ENCODE data around the gene DCC. TPM values are rescaled to one million over a fixed set of nuclear protein-coding genes. Genes with fewer than 3 reads are reported as not detected.

Gene DCC
- polyA plus RNA-seq, 4 donors, result 9.6 to 35.6 (median 10.8) TPM

- no peak for DNase-seq (ENCODE audit: low read depth in 4 of 4, low spot score in 3 of 4)
Observed at GRCh38 chr18:52486052-52486451, 146.1 kb downstream of the DCC start.

GRCh38 chr18:52489396-52490306 lies 149.7 kb downstream of the DCC start:
- DNase-seq (ENCODE audit: low read depth in 4 of 4, low spot score in 3 of 4), result no peak

- DNase-seq (ENCODE audit: low read depth in 4 of 4, low spot score in 3 of 4), result no peak
Observed at GRCh38 chr18:52496426-52496825, 156.4 kb downstream of the DCC start.

GRCh38 chr18:52499016-52499415 lies 159.0 kb downstream of the DCC start:
- DNase-seq (ENCODE audit: low read depth in 4 of 4, low spot score in 3 of 4), result no peak

GRCh38 chr18:52499644-52500043 lies 159.6 kb downstream of the DCC start:
- DNase-seq (ENCODE audit: low read depth in 4 of 4, low spot score in 3 of 4), result no peak

GRCh38 chr18:52504589-52504988 lies 164.6 kb downstream of the DCC start:
- DNase-seq (ENCODE audit: low read depth in 4 of 4, low spot score in 3 of 4), result no peak

GRCh38 chr18:52510139-52510538 lies 170.1 kb downstream of the DCC start:
- no peak for DNase-seq (ENCODE audit: low read depth in 4 of 4, low spot score in 3 of 4)

- no peak for DNase-seq (ENCODE audit: low read depth in 4 of 4, low spot score in 3 of 4)
Observed at GRCh38 chr18:52518086-52518485, 178.1 kb downstream of the DCC start.

- no peak for DNase-seq (ENCODE audit: low read depth in 4 of 4, low spot score in 3 of 4)
Observed at GRCh38 chr18:52519021-52519420, 179.0 kb downstream of the DCC start.

GRCh38 chr18:52523566-52523965 lies 183.6 kb downstream of the DCC start:
- DNase-seq (ENCODE audit: low read depth in 4 of 4, low spot score in 3 of 4), result no peak

- DNase-seq (ENCODE audit: low read depth in 4 of 4, low spot score in 3 of 4), result no peak
Observed at GRCh38 chr18:52531836-52532235, 191.8 kb downstream of the DCC start.

GRCh38 chr18:52536039-52536438 lies 196.0 kb downstream of the DCC start:
- DNase-seq (ENCODE audit: low read depth in 4 of 4, low spot score in 3 of 4), result no peak

- DNase-seq (ENCODE audit: low read depth in 4 of 4, low spot score in 3 of 4), result no peak
Observed at GRCh38 chr18:52537261-52537660, 197.3 kb downstream of the DCC start.

GRCh38 chr18:52541056-52541455 lies 201.1 kb downstream of the DCC start:
- DNase-seq (ENCODE audit: low read depth in 4 of 4, low spot score in 3 of 4), result no peak

GRCh38 chr18:52544086-52544485 lies 204.1 kb downstream of the DCC start:
- DNase-seq (ENCODE audit: low read depth in 4 of 4, low spot score in 3 of 4), result no peak

GRCh38 chr18:52546686-52547346 lies 206.8 kb downstream of the DCC start:
- DNase-seq (ENCODE audit: low read depth in 4 of 4, low spot score in 3 of 4), result no peak

- DNase-seq (ENCODE audit: low read depth in 4 of 4, low spot score in 3 of 4), result no peak
Observed at GRCh38 chr18:52553441-52553840, 213.4 kb downstream of the DCC start.

- no peak for DNase-seq (ENCODE audit: low read depth in 4 of 4, low spot score in 3 of 4)
Observed at GRCh38 chr18:52554180-52554579, 214.2 kb downstream of the DCC start.

- DNase-seq (ENCODE audit: low read depth in 4 of 4, low spot score in 3 of 4), result no peak
Observed at GRCh38 chr18:52567360-52567759, 227.4 kb downstream of the DCC start.

- no peak for DNase-seq (ENCODE audit: low read depth in 4 of 4, low spot score in 3 of 4)
Observed at GRCh38 chr18:52569492-52569891, 229.5 kb downstream of the DCC start.

- no peak for DNase-seq (ENCODE audit: low read depth in 4 of 4, low spot score in 3 of 4)
Observed at GRCh38 chr18:52570975-52571374, 231.0 kb downstream of the DCC start.
